Loucy (cell line): ENCODE results near the gene ARMC12.

Experiments
- H2AFZ ChIP-seq: fragments of 200-600 bp; sonication (generic); 2 replicates; pipeline ENCODE4 v1.6.0; 2016; ENCODE audit warnings: antibody characterized with exemption, mild to moderate bottlenecking, low read length, moderate library complexity
- H3F3A ChIP-seq: fragments of 200-600 bp; 2 replicates; pipeline ENCODE4 v1.6.0; 2016; ENCODE audit warnings: antibody characterized with exemption, low read depth, mild to moderate bottlenecking
- H3K27me3 ChIP-seq: fragments of 200-600 bp; sonication (generic); 2 replicates; pipeline ENCODE4 v1.6.1; 2014; ENCODE audit warnings: low read length, mild to moderate bottlenecking; ENCODE audit not compliant: insufficient read depth, poor library complexity, severe bottlenecking
- H3K36me3 ChIP-seq: fragments of 200-600 bp; sonication (generic); 2 replicates; pipeline ENCODE4 v1.6.1; 2016; ENCODE audit warnings: low read length; ENCODE audit not compliant: insufficient read depth
- H3K4me1 ChIP-seq: fragments of 200-600 bp; sonication (generic); 2 replicates; pipeline ENCODE4 v1.5.1; 2014; ENCODE audit warnings: low read length, mild to moderate bottlenecking; ENCODE audit not compliant: insufficient read depth, poor library complexity, severe bottlenecking
- H3K4me2 ChIP-seq: fragments of 200-600 bp; sonication (generic); 2 replicates; pipeline ENCODE4 v1.6.0; 2014; ENCODE audit warnings: antibody characterized with exemption, low read length, low read depth, mild to moderate bottlenecking; ENCODE audit not compliant: poor library complexity, severe bottlenecking
- H3K4me3 ChIP-seq: fragments of 200-600 bp; sonication (generic); 2 replicates; pipeline ENCODE4 v1.5.1; 2014; ENCODE audit warnings: low read length, mild to moderate bottlenecking, mixed read lengths; ENCODE audit not compliant: poor library complexity, severe bottlenecking
- H3K79me2 ChIP-seq: fragments of 200-600 bp; sonication (generic); 2 replicates; pipeline ENCODE4 v1.6.1; 2014; ENCODE audit warnings: low read length; ENCODE audit not compliant: insufficient read depth
- H3K9ac ChIP-seq: fragments of 200-600 bp; sonication (generic); 2 replicates; pipeline ENCODE4 v1.6.0; 2014; ENCODE audit warnings: mild to moderate bottlenecking, low read depth, low read length, moderate library complexity; ENCODE audit not compliant: poor library complexity, severe bottlenecking
- H3K9me2 ChIP-seq: fragments of 200-600 bp; sonication (generic); replicated peaks from 2 replicates; pipeline ENCODE4 v1.6.1; 2016; ENCODE audit warnings: low read depth, low read length, mixed read lengths
- H3K9me3 ChIP-seq: fragments of 200-600 bp; sonication (generic); 2 replicates; pipeline ENCODE4 v1.6.1; 2014; ENCODE audit warnings: mild to moderate bottlenecking, antibody characterized with exemption, low read length, low read depth; ENCODE audit not compliant: insufficient read depth
- H4K20me1 ChIP-seq: fragments of 200-600 bp; sonication (generic); 2 replicates; pipeline ENCODE4 v1.6.0; 2014; ENCODE audit warnings: antibody characterized with exemption, low read length, mild to moderate bottlenecking; ENCODE audit not compliant: insufficient read depth, poor library complexity, severe bottlenecking
- EZH2phosphoT487 ChIP-seq: fragments of 200-600 bp; IDR thresholded peaks from 2 replicates; pipeline ENCODE4 v1.6.1; 2018; ENCODE audit warnings: antibody characterized with exemption, mild to moderate bottlenecking, moderate library complexity, borderline replicate concordance
- TF ChIP-seq, protein P1 (sequence below): fragments of 200-600 bp; sonication (generic); conservative IDR thresholded peaks from 2 replicates; pipeline ENCODE4 v1.5.1; 2014; ENCODE audit warnings: mild to moderate bottlenecking, antibody characterized with exemption, low read length

The ARMC12 gene

GRCh38 chr6:35711731-35712130, 25.1 kb upstream of the ARMC12 start:
- TF ChIP-seq, protein P1, sequence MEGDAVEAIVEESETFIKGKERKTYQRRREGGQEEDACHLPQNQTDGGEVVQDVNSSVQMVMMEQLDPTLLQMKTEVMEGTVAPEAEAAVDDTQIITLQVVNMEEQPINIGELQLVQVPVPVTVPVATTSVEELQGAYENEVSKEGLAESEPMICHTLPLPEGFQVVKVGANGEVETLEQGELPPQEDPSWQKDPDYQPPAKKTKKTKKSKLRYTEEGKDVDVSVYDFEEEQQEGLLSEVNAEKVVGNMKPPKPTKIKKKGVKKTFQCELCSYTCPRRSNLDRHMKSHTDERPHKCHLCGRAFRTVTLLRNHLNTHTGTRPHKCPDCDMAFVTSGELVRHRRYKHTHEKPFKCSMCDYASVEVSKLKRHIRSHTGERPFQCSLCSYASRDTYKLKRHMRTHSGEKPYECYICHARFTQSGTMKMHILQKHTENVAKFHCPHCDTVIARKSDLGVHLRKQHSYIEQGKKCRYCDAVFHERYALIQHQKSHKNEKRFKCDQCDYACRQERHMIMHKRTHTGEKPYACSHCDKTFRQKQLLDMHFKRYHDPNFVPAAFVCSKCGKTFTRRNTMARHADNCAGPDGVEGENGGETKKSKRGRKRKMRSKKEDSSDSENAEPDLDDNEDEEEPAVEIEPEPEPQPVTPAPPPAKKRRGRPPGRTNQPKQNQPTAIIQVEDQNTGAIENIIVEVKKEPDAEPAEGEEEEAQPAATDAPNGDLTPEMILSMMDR = no peak
- no peak for TF ChIP-seq EZH2phosphoT487
- Histone ChIP-seq H3K4me1 (peaks cover 28% of the 10 kb centered on the region), H3K4me3 (no peak overlapping the region), H3K4me2 (no peak overlapping the region), H2AFZ (no peak overlapping the region), H3K36me3 (no peaks in the 10 kb centered on the region), H3K9ac (no peak overlapping the region), H3K9me3 (no peaks in the 10 kb centered on the region), H4K20me1 (no peaks in the 10 kb centered on the region), H3F3A (no peaks in the 10 kb centered on the region), H3K9me2 (no peaks in the 10 kb centered on the region), H3K27me3 (no peaks in the 10 kb centered on the region), H3K79me2 (no peaks in the 10 kb centered on the region)

DNA sequence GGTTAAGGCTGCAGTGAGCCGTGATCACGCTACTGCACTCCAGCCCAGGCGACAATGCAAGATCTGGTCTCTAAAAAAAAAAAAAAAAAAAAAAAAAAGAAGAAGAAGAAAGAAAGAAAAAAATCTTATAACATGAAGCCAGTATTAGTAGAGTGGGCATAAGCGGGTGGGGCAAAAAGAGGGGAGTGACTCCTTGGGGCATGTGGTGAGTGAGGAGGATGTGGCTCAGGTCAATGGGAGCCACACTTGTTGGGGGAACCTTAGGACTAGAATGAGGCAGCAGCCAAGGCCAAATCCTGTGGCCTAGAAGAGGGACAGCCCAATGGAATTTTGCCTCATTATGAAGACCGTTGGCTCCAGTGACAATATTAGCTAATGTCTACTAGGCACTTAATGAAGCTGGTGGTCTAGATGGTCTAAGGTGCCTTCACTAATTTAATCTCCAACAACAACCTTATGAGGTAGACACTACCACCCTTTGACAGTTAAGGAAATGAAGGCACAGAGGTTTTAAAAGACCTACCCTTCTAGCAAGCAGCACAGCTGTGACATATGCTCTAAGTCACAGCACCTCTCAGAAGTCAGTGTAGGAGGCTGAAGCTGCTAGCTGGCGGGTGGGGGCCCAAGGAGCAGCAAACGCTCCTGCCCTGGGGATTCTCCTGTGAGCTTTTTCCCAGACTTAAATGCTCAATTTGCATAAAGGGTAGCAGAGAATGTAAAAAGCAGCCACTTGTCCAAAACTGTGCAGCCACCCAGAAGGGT, 23.6 kb upstream of the ARMC12 start:
- Histone ChIP-seq H3K9me2 (no peaks in the 10 kb centered on the region), H3K4me2 (peak overlapping the region; percentile 0), H4K20me1 (no peaks in the 10 kb centered on the region), H3K4me1 (peaks cover 42% of the 10 kb centered on the region), H3K9ac (peak overlapping the region; percentile 32), H3K27me3 (no peaks in the 10 kb centered on the region), H3K9me3 (no peaks in the 10 kb centered on the region), H3K79me2 (no peaks in the 10 kb centered on the region), H3F3A (peaks cover 7% of the 10 kb centered on the region), H3K4me3 (no peak overlapping the region), H3K36me3 (no peaks in the 10 kb centered on the region), H2AFZ (no peak overlapping the region)
- TF ChIP-seq, protein P1 = no peak
- no peak for TF ChIP-seq EZH2phosphoT487

GRCh38 chr6:35716798-35717197, 20.0 kb upstream of the ARMC12 start:
- no peaks in the 10 kb centered on the region for H3K9me2 ChIP-seq
- no peaks in the 10 kb centered on the region for H3K9me3 ChIP-seq
- H3K27me3 ChIP-seq = no peaks in the 10 kb centered on the region
- no peaks in the 10 kb centered on the region for H3K79me2 ChIP-seq
- no peak overlapping the region for H2AFZ ChIP-seq
- peak overlapping the region; percentile 82 for H3K9ac ChIP-seq
- peaks cover 20% of the 10 kb centered on the region for H3F3A ChIP-seq
- H4K20me1 ChIP-seq = no peaks in the 10 kb centered on the region
- H3K4me2 ChIP-seq = peak overlapping the region; percentile 78
- no peak overlapping the region for H3K4me3 ChIP-seq
- H3K4me1 ChIP-seq = peaks cover 75% of the 10 kb centered on the region
- TF ChIP-seq EZH2phosphoT487 = no peak
- TF ChIP-seq, protein P1 = no peak
- no peaks in the 10 kb centered on the region for H3K36me3 ChIP-seq
